K562 (cell line): ENCODE measurements around the gene TMEM79. TPM values are rescaled to one million over a fixed set of nuclear protein-coding genes. Genes with fewer than 3 reads are reported as not detected.
A peak's percentile ranks its signal among the peaks of the same experiment; 100 is the strongest.

ENCODE experiments used
- BDP1 ChIP-seq: IDR thresholded peaks from 3 replicates; pipeline ENCODE4 v1.6.1; 2011; ENCODE audit not compliant: insufficient read length, insufficient read depth
- ESRRA ChIP-seq: fragments of 450-650 bp; IDR thresholded peaks from 2 replicates; pipeline ENCODE4 v1.6.1; 2014; ENCODE audit warnings: low read depth, mild to moderate bottlenecking, moderate library complexity, borderline replicate concordance
- NCOA4 ChIP-seq: fragments of 450-650 bp; IDR thresholded peaks from 2 replicates; pipeline ENCODE4 v1.6.1; 2018; ENCODE audit warnings: mild to moderate bottlenecking; ENCODE audit not compliant: partially characterized antibody
- RBM14 ChIP-seq: fragments of 200-400 bp; formaldehyde crosslinking; IDR thresholded peaks from 2 replicates; pipeline ENCODE4 v1.6.1; 2018; ENCODE audit warnings: low read depth, mild to moderate bottlenecking, low read length, moderate library complexity, borderline replicate concordance; ENCODE audit not compliant: insufficient read depth
- TEAD1 ChIP-seq, 2 experiments: fragments of 450-650 bp in 1 of 2; sonication (generic) in 1 of 2; formaldehyde crosslinking; IDR thresholded peaks; 2 replicates each; pipeline versions ENCODE4 v1.4.0 to v1.8.0; 2020 to 2022; ENCODE audit warnings: mild to moderate bottlenecking in 2 of 2, missing genetic modification reagents in 1 of 2
- polyA plus RNA-seq, 8 experiments: library from polyadenylated mRNA; depleted of rRNA in 4 of 8; stranded (reverse) in 5 of 8; unstranded in 3 of 8; fragments of >200 nt; fragmentation: Nextera tagmentation in 2 of 8; fragmentation: Illumina TruSeq in 1 of 8; extraction: Ambion mirVana in 2 of 8; extraction: Trizol in 1 of 8; gene quantifications; 2 replicates each; pipeline versions ENCODE4 v1.2.1 to v1.2.3, GENCODE V29; 2011 to 2014; ENCODE audit warnings: inconsistent platforms in 1 of 8, missing spikeins in 1 of 8
- total RNA-seq, 7 experiments: library from RNA; depleted of rRNA in 6 of 7; stranded (reverse); fragments of >200 nt in 6 of 7; fragmentation: Illumina TruSeq in 2 of 7; extraction: Trizol in 2 of 7; gene quantifications; 2 replicates each; pipeline versions ENCODE4 v1.2.1 to v1.2.3, GENCODE V29; 2011 to 2021; ENCODE audit warnings: low replicate concordance in 1 of 7
- TF ChIP-seq, protein P1 (sequence below): fragments of 150-350 bp; IDR thresholded peaks from 2 replicates; pipeline ENCODE4 v1.6.1; 2014; ENCODE audit warnings: low read depth, mild to moderate bottlenecking, low read length, borderline replicate concordance
- TF ChIP-seq, protein P2 (sequence below), 2 experiments: fragments of 450-650 bp; IDR thresholded peaks; 2 replicates each; pipeline ENCODE4 v1.6.1; 2018; ENCODE audit warnings: mild to moderate bottlenecking in 2 of 2, low read depth in 1 of 2; ENCODE audit not compliant: partially characterized antibody in 2 of 2
- TF ChIP-seq, protein P3 (sequence below): fragments of 450-650 bp; IDR thresholded peaks from 2 replicates; pipeline ENCODE4 v1.6.1; 2016; ENCODE audit warnings: antibody characterized with exemption
- TF ChIP-seq, protein P4 (sequence below): sonication (generic); formaldehyde crosslinking; IDR thresholded peaks from 2 replicates; pipeline ENCODE4 v1.8.0; 2022; ENCODE audit warnings: mild to moderate bottlenecking, missing genetic modification reagents, borderline replicate concordance

The TMEM79 gene
- total and polyA plus RNA-seq, 9 of the 15 experiments (the other 6 are each of a cell fraction or from before 2014, with no cell fraction given) = 0.69 to 6.8 (median 4.0) TPM

DNA sequence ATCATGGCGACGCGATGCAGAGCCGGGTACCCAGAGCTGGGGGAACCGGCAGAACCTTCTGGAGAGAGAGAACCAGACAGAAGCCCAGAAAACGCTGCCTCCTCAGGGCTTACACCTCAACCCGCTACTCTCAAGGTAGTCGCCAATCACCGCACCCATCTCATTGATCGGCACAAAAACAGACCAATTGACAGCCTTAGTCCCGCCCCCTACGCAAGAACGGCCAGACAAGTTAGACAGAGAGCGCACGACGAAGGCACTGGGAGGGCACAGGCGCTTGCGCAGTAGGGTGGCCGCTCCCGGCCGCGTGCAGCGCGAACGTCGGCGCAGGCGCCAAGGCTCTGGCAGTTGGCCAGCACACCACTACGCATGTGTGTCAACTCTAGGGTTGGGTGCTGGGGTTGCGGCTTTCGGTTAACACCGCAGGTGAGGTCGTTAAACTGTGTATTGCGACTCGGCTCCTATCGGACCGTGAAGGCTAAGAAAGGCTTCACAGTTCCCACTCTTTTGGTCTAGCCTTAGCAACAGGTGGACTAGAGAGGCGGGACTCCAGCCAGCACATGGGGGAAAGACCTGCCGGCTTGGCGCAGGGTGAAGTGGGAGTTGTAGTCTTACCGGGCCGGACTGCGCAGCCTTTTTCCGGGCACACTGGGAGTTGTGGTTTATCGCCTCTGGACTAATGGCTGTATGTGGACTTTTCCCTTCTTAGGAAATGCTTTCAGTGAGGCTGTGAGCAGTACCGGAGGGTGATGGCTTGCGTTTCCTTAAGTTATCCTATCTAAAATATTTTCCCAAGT lies 54.3 kb downstream of the TMEM79 start, which contains the start of the genes CCT3 and TSACC (continued):
- TF ChIP-seq, protein P1, sequence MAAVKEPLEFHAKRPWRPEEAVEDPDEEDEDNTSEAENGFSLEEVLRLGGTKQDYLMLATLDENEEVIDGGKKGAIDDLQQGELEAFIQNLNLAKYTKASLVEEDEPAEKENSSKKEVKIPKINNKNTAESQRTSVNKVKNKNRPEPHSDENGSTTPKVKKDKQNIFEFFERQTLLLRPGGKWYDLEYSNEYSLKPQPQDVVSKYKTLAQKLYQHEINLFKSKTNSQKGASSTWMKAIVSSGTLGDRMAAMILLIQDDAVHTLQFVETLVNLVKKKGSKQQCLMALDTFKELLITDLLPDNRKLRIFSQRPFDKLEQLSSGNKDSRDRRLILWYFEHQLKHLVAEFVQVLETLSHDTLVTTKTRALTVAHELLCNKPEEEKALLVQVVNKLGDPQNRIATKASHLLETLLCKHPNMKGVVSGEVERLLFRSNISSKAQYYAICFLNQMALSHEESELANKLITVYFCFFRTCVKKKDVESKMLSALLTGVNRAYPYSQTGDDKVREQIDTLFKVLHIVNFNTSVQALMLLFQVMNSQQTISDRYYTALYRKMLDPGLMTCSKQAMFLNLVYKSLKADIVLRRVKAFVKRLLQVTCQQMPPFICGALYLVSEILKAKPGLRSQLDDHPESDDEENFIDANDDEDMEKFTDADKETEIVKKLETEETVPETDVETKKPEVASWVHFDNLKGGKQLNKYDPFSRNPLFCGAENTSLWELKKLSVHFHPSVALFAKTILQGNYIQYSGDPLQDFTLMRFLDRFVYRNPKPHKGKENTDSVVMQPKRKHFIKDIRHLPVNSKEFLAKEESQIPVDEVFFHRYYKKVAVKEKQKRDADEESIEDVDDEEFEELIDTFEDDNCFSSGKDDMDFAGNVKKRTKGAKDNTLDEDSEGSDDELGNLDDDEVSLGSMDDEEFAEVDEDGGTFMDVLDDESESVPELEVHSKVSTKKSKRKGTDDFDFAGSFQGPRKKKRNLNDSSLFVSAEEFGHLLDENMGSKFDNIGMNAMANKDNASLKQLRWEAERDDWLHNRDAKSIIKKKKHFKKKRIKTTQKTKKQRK = peak; percentile 40; the same call in 1 of the 2 replicates
- TF ChIP-seq, protein P2, sequence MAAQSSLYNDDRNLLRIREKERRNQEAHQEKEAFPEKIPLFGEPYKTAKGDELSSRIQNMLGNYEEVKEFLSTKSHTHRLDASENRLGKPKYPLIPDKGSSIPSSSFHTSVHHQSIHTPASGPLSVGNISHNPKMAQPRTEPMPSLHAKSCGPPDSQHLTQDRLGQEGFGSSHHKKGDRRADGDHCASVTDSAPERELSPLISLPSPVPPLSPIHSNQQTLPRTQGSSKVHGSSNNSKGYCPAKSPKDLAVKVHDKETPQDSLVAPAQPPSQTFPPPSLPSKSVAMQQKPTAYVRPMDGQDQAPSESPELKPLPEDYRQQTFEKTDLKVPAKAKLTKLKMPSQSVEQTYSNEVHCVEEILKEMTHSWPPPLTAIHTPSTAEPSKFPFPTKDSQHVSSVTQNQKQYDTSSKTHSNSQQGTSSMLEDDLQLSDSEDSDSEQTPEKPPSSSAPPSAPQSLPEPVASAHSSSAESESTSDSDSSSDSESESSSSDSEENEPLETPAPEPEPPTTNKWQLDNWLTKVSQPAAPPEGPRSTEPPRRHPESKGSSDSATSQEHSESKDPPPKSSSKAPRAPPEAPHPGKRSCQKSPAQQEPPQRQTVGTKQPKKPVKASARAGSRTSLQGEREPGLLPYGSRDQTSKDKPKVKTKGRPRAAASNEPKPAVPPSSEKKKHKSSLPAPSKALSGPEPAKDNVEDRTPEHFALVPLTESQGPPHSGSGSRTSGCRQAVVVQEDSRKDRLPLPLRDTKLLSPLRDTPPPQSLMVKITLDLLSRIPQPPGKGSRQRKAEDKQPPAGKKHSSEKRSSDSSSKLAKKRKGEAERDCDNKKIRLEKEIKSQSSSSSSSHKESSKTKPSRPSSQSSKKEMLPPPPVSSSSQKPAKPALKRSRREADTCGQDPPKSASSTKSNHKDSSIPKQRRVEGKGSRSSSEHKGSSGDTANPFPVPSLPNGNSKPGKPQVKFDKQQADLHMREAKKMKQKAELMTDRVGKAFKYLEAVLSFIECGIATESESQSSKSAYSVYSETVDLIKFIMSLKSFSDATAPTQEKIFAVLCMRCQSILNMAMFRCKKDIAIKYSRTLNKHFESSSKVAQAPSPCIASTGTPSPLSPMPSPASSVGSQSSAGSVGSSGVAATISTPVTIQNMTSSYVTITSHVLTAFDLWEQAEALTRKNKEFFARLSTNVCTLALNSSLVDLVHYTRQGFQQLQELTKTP (IDR thresholded peaks at IDR 0.05; ENCODE audit: low read depth in 1 of 2, partially characterized antibody in 2 of 2) = peak in 1 of 2 experiments; percentile 95
- TF ChIP-seq, protein P3, sequence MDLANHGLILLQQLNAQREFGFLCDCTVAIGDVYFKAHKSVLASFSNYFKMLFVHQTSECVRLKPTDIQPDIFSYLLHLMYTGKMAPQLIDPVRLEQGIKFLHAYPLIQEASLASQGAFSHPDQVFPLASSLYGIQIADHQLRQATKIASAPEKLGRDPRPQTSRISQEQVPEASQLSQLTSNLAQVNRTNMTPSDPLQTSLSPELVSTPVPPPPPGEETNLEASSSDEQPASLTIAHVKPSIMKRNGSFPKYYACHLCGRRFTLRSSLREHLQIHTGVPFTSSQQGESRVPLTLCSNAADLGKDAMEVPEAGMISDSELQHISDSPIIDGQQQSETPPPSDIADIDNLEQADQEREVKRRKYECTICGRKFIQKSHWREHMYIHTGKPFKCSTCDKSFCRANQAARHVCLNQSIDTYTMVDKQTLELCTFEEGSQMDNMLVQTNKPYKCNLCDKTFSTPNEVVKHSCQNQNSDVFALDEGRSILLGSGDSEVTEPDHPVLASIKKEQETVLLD = peak; percentile 92
- no peak for TF ChIP-seq RBM14
- TF ChIP-seq ESRRA = peak; percentile 36; the same call in 1 of the 2 replicates
- no peak for TF ChIP-seq BDP1
- TF ChIP-seq TEAD1 (CRISPR knock-in tag; IDR thresholded peaks at IDR 0.05) = peak in 1 of 2 experiments; percentile 28; a peak in 1 of 4 replicates
- TF ChIP-seq, protein P4, sequence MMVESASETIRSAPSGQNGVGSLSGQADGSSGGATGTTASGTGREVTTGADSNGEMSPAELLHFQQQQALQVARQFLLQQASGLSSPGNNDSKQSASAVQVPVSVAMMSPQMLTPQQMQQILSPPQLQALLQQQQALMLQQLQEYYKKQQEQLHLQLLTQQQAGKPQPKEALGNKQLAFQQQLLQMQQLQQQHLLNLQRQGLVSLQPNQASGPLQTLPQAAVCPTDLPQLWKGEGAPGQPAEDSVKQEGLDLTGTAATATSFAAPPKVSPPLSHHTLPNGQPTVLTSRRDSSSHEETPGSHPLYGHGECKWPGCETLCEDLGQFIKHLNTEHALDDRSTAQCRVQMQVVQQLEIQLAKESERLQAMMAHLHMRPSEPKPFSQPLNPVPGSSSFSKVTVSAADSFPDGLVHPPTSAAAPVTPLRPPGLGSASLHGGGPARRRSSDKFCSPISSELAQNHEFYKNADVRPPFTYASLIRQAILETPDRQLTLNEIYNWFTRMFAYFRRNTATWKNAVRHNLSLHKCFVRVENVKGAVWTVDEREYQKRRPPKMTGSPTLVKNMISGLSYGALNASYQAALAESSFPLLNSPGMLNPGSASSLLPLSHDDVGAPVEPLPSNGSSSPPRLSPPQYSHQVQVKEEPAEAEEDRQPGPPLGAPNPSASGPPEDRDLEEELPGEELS = peak; percentile 71; the same call in 1 of the 2 replicates
- no peak for TF ChIP-seq NCOA4
